NCI-H82 treated with DMSO at 0.1 percent for 48 hours (cell line): Measurements from ENCODE around the gene ZDHHC3.
"Not testable (repeated sequence)": the region's sequence is repeated elsewhere in the genome, so short reads cannot be mapped to it uniquely, and the experiment has no call there.

Experiments
- DNase-seq: peaks from one replicate; lab custom pipeline; 2025; ENCODE audit not compliant: unreplicated experiment; lab: John Stamatoyannopoulos, UW

Gene ZDHHC3

DNA sequence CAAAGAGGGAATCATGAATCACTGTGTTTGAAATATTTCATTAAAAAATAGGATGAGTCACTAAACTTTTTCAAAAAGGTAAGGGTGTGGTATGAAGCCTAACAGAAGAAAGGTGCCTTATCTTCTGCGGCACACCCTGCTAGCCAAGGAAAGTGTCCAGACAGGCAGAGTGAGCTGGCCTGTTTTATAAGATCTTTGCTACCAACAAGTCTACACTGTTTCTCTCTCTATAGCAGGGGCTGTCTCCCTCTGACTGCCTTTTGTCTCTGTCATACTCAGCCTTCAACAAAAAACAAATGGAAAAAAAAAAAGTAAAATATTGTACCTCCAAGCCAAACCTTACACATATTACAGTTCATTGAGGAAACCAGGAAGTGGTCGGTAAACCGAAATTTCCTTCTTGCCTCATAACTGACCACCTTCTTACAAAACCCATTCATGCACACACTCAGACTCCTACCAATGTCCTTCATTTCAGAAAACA, 9.1 kb downstream of the ZDHHC3 start:
- no peak for DNase-seq

DNA sequence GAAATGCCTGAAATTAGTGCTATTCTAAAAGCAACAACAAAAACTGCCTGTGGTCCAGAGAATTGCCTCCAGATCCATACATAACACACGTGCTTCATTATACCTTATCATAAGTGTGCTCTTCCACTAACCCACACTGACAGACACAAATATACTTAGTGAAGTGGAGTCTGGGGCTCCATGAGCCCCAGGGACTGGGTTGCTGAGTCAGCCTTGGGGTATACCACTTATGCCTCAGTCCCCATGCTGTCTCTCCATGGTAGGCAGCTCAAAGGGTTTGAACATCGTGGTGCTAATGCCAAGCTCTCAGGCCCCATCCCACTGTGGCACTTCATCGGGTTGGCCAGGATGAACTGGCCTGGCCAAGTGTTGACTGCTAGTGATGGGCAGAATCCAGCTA, 10.8 kb downstream of the ZDHHC3 start:
- no peak for DNase-seq

DNA sequence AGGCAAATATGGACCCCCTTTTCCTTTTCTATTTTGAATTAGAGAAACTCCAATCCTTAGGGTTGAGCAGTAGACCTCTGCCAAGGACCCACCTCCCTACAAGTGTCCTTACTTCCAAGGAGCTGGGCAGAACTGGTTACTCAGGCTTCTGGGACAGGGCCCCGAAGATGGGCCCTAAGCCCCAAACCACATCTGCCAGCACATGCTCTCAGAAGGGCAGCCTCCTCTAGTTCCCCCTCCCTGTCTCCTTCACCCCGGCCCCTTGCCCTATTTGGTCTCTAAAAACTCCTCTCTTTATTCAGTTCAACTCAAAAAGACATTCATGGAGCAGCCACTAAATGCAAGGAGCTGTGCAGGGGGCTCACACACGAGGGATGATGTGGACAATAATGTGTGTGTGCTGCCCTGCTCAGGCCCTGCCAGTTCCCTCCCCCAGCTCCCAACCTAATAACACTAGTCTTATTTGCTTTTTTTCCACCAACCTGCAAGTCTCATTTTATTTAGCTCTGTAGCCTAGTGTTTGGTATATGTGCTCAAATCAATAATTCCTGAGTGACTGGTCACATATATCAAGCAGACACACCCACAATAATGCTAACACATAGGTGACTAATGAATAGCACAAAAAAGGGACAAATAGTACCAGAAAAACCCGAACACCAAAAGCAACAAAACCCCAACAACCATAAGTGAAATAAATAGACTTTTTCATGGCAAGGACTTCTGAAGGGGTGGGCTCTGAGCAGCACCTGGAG, 12.2 kb downstream of the ZDHHC3 start:
- no peak for DNase-seq

DNA sequence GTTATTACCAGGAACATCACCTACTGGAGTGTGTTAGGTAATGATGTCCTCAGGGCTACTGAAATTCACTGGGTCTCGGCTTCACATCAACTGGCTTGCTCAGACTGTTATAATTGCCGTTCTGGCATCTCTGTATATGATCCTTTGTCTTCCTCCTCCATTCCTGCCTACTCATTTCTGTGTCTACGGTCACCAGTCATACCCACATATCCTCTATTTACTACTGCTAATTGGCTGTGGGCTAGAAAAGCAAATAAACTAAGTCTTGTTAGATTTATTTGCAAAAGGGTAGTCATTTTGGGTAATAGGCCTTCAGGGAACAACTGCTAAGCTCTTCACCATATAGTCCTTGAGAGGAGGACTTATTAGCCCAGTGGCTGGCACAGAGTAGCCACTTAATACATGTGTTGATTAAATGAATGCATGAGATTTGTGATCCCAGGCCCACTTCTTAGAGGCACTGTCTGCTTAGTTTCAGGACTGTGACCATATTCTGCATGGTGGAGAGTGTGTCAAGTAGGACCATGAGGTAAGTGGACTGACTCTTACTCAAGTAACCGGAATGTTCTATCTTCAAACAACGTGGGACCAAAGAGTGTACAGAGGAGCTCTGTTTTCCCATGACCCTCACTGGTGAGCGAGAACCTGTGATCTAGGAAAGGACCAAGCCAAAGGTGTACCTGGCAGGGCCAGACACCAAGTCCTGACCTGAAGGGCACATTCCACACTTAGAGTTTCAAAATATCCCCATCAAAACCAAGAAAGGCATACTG, 13.2 kb downstream of the ZDHHC3 start:
- DNase-seq: no peak

DNA sequence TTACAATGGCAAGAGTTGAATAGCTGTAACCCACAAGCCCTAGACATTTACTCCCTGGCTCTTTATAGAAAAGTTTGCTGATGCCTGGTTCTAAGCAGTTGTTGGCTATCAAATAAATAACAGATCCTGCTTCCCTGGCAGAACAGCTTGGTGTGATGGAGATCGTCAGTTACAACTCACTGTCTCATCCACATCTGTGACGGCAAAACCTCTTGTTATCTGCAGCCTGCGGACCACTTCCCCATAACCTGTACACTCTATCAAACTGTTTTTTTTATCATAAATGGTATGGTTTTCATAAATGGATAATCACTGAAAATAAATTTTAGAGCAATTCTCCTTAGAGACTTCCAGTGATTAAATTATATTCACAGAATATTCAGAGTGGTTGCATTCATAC, 14.1 kb downstream of the ZDHHC3 start:
- no peak for DNase-seq

DNA sequence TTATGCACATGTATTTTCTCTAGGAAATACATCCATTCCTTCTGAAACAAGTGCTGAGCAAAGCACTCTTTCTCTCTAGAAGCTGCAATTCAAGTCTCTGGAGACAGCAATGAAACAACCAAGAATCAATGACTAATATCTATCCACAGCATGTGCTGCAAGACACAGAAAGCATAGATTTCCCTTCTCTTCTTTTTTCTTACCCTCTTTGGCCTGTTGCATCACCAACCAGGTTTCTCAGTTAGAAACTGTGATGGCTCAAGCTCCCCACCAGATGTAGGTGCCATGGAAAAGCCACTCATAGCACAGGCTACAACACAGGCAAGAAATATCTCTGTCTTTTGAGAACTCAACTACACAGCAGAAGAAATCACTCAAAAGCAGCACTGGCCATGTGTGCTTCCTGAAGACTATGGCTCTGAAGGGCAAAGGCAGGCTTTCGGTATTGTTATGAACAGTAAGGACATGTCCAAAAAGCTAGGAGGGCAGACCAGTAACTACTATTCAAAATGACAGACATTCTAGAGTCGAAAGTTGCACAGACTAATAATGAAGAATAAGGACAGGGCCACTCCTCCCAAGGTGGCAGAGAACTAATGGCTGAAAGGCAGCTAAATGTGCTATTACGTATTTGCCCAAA, 15.5 kb downstream of the ZDHHC3 start:
- no peak for DNase-seq

DNA sequence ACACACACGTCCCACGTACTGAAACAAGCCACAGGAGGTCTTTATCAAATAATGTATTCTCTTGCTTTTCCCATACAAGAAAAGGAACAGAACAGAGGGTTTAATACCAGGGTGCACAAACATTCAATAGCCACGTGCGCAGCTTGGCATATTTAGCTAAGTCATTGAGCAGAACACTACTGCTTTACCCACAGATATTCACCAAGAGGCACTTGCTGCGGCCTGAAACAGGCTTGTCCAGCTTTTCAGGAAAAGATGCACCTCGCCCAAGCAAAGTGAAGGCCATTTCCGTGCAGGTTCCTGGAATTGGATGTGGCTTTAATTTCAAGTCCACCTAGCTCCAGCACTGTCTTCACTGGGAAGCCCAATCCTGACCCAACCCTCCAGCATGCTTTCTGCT, 17.6 kb downstream of the ZDHHC3 start:
- no peak for DNase-seq

DNA sequence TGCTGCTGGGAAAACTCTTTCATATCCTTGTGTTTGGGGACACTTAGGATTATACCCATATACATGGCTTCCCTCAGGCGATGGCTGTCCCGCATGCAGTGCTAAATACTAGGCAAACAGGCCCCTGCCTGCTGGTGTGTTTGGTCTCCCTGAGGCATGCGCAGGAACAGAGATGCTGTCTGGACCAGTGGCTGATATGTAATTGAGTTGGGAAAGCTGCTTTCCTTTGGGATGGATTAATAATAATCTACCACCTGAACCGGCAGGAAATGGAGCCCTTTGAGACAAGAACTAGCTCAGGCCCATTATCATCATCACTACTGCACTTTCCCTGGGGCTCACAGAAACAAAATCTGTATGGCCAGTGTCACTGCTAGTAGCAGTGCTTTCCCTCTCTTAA, 18.0 kb downstream of the ZDHHC3 start:
- no peak for DNase-seq

DNA sequence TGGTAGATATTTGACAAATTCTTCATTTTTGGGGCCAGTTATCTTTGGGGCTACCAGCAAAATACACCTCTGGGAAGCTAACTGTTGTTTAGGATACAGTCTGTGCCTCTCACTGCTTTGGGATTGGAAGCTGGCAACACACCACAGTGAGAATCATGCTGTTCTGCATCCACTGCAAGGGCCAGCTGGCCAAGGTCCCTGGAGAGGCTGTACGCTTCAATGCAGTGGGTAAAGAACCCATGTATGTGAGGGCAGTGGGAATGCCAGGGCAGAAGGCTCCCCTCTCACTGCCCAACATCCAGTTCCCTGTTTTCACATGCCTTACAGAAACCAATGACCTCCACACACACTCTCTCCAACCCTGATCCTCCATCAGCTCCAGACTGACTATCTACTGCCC, 20.1 kb downstream of the ZDHHC3 start:
- DNase-seq: no peak

DNA sequence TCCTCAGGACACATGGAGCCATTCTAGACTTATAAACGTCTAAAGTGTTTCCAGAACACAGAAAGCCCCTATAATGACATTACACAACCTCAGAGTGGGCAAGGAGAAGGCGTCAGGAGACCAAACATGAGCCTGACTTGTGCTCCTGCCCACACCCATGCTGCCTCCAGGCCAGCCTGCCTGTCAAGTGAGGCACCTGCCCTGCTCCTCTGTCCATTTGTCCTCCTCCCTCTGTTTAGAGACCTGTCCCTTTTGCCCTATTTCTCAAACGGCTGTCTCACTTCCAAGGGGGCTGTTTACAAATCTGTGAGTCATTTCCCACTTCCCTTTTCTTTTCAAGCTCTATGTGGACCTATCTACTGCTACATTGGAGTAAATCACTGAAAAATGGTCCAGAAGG, 21.0 kb downstream of the ZDHHC3 start:
- no peak for DNase-seq

DNA sequence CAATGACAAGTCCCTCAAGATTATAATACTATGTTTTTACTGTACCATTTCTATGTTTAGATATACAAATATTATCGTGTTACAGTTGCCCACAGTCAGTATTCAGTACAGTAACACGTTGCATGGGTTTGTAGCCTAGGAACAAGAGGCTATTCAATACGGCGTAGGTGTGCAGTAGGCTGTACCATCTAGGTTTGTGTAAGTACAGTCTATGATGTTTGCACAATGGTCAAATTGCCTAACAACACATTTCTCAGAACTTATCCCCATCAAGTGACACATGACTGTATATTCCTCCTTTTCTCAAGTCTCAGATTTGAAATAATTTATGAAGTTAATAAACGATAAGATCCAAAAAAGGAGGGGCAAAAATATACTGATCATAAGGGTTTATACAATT, 21.7 kb downstream of the ZDHHC3 start:
- no peak for DNase-seq

DNA sequence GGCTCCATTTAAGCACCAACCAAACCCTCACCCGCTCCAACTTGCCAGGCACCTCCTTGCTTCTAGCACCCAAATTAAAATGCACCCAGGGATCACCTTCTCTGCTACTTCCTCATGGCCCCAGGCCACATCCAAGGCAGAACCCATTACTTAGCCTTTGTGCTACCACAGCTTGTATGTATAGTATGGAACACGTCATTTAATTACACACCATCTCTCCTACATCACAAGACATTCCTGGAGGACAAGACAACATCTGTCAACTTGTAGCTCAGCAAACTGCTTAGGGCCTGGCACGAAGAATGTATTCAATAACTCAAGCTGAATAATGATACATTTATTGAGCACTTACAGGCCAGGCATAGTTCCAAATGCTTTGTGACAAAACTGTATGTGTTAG, 23.3 kb downstream of the ZDHHC3 start:
- no peak for DNase-seq

DNA sequence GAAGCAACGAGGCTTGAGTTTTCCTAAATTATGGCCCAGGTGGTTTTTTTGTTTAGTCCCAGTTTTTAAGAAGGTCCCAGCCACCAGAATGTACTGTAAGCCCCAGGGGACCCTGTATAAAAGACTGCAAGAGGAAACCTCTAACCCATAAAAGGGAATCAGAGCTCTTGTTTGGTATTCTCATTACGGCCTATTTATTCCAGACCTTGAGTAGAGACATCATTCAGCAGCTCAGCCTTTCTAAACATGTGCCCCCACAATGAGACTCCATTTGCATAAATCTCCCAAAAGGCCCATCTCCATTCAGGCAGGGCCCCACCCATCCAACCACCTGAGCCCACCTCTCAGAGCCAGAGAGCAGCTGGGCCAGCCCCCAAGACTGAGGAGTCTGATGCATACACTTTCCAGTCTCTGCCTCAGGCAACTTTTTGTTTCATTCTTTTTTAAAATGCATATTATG, 25.7 kb downstream of the ZDHHC3 start:
- DNase-seq: no peak

DNA sequence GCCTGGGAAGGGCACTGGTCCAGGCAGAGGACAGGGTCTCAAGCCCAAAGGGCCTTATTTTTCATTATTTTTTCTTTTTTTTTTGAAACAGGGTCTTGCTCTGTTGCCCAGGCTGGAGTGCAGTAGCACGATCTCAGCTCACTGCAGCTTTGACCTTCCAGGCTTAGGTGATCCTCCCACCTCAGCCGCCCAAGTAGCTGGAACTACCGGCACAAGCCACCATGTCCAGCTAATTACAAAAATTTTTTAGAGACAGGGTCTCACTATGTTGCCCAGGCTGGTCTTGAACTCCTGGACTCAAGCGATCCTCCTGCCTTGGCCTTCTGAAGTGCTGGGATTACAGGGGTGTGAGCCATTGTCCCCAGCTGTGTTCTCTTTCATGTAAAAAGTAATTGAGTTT, 26.2 kb downstream of the ZDHHC3 start:
- not testable (repeated sequence) for DNase-seq

DNA sequence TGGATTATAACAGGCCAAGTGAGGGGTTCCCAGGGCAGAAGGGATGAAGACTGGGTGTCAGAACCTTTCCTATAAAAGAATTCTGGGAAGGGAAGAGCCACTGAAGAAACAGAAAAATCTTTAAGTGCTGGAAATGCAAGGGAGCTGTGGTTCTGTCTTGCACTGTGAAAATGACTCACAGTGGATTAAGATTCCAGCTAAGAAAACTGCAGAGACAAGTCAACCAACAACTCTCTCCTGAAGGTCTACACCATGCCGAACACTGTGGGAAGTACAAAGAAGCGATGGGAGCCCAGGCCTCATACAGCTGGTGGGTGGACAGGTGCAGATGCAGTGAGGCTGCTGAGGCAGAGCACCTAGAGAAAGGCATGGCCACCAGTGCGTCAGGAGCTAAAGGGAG, 27.7 kb downstream of the ZDHHC3 start:
- no peak for DNase-seq

DNA sequence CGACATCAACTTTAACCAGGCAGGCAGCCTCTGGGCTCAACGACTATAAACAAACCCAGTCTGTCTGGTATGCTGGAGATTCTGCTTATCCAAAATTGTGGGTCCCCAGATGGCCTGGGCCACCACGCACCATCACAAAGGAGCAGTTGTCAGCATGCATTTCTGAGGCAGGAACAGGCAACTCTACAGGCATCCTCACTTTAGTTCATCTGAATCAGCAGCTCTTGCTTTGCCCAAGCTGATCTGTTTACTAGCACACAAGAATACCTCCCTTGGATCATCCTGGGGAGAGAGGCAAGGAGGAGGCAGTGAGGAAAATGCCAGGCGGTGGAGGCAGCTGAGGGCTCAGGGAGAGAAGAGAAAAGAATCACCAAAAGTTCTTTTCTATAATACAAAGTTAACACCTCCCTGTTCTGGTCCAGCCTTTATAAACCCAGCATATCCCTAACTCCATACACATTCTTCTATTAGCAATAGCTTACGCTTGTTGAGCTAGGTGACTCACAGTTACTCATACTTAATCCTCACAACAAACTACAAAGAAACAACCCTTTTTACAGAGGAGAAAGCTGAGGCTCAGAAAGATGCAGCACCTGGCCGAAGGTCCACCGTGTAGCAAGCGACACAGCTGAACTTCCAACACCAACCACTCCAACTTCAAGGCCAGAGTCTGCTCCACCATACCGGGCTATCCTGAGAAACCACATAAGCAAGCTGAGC, 33.6 kb downstream of the ZDHHC3 start:
- DNase-seq: no peak

DNA sequence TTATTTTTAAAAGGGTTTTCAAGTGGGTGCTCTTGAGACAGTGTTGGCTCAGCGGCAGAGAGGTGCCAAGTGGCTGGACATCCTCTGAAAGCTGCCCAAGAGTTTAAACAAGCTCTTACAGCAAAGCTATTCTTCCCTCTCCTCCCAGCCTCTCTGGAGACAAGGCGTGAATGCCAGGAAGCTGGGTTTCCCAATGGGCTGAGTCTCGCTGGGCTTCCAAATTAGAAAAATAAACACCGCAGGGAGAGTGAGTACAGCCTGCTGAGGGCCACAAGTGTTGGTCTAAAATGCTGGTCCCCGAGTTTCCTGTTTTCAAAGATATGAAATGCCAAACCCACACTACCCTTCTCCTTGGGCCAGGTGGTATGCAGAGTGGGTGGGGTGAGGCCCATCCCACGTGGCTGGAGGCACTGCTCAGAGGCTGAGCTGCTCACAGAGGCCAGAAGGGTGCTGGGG, 36.4 kb downstream of the ZDHHC3 start:
- DNase-seq: no peak

DNA sequence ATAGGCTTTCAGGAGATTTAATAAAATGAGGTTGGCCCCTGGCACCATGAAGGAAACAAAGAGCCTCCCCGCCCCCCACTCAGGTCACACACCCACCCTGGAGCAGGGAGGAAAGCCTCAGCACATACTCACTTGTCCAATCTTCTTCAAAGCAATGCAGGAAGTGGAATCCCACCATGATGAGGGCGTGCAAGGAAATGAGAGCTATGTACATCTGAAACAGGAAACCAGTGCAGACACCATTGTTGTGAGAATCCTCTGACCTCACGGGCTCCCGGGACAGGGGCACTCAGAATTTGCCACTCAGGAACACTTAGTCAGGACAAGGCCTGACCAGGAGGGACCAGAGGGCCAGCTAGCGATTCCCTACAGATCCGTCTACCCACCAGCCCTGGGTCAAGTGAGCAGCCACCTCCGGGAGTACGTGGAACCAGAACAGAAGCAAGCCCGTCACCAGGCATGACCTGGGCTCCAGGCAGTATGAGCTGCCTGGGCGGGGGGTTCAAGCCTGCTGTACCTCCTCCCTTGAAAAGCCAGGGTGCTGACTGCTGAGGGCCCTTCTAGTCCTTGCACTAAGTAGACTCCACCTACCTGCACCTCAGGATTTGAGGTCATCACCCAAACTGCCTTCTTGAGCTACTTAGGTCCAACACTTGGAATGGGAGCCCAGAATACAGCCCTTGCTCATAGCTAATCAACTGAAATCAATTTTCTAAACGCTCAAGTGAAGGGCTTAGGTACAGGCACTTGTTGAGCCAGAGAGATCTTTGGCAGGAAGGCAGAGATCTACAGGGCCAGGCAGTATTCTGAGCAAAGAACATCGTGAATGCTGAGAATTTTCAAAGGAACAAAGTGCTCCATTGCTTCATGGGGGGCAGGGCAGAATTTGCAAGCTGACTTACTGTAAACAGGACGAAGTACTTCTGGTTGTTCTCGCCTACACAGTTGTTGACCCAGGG, 42.7 kb downstream of the ZDHHC3 start:
- DNase-seq: no peak

DNA sequence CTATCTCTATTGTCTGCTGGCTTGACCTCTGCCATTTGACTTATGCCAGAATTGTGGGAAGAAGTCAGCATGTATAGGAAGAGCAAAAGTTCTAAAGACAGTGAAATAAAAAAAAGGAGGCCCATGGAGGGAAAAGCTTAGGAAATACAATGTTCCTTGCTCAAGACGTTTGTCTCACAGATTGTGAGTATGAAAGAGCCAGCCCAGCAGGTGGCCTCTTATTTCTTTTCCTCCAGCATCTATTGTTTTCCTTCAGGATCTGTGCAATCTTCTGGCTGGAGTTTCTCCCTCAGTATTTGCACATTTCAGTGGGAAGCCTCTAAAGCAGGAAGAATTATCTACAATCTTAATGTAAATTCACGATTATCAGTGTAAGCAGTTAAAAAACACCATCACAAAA, 43.7 kb downstream of the ZDHHC3 start:
- no peak for DNase-seq

DNA sequence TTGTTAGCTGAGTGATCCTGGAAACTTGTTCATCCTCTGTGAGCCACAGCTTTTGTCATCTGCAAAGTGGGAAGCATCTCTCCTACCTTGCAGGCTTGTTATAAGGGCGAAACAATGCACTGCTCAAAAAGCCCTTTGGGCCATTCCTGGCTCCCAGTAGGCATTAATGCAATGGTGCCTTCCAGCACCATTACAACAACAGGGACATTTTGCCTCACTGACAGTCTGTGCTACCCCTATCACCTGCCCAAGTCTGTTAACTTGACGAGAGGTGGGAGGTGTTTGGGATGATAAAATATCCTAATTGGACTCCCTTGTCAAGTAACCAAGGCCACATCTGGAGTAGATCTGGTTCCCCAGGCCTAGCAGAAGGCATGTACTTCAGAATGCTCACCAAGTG, 44.2 kb downstream of the ZDHHC3 start:
- DNase-seq: no peak
